Trophoblast cell (in vitro differentiated cells and primary cell): Measurements from ENCODE around the gene CTCF.

Source experiments
- DNase-seq, 2 donors: peaks; one replicate each; pipeline ENCODE4 v3.0.0-alpha.2; 2016
- H2AFZ ChIP-seq: 2 replicates; pipeline ENCODE4 v1.6.1; 2013; ENCODE audit warnings: low read length, moderate library complexity, mild to moderate bottlenecking; ENCODE audit not compliant: insufficient read depth, poor library complexity
- H2AK5ac ChIP-seq: 2 replicates; pipeline ENCODE4 v1.6.1; 2013; ENCODE audit warnings: mild to moderate bottlenecking, low read length
- H2BK120ac ChIP-seq: 2 replicates; pipeline ENCODE4 v1.6.1; 2013; ENCODE audit warnings: low read length, mild to moderate bottlenecking, moderate library complexity; ENCODE audit not compliant: insufficient read depth, poor library complexity
- H2BK12ac ChIP-seq: 2 replicates; pipeline ENCODE4 v1.6.1; 2013; ENCODE audit warnings: mild to moderate bottlenecking, low read length, moderate library complexity
- H2BK5ac ChIP-seq: 2 replicates; pipeline ENCODE4 v1.6.1; 2013; ENCODE audit warnings: low read length, low read depth, moderate library complexity, mild to moderate bottlenecking; ENCODE audit not compliant: poor library complexity
- H3K14ac ChIP-seq: 2 replicates; pipeline ENCODE4 v1.6.1; 2013; ENCODE audit warnings: mild to moderate bottlenecking, low read length
- H3K18ac ChIP-seq: 2 replicates; pipeline ENCODE4 v1.6.1; 2013; ENCODE audit warnings: mild to moderate bottlenecking, low read length
- H3K23ac ChIP-seq: 2 replicates; pipeline ENCODE4 v1.6.1; 2013; ENCODE audit warnings: low read length
- H3K27ac ChIP-seq: 2 replicates; pipeline ENCODE4 v1.5.1; 2013; ENCODE audit warnings: low read depth, mild to moderate bottlenecking, inconsistent platforms, low read length, moderate library complexity
- H3K27me3 ChIP-seq: 2 replicates; pipeline ENCODE4 v1.6.1; 2013; ENCODE audit warnings: inconsistent platforms, mild to moderate bottlenecking, low read length, moderate library complexity; ENCODE audit not compliant: insufficient read depth
- H3K36me3 ChIP-seq, 2 experiments: 1 replicate in 1 of 2; 2 replicates in 1 of 2; pipeline ENCODE4 v1.6.1; 2013; ENCODE audit warnings: low read length in 2 of 2, mild to moderate bottlenecking in 2 of 2, moderate library complexity in 1 of 2; ENCODE audit not compliant: insufficient read depth in 2 of 2, control insufficient read depth in 1 of 2
- H3K4ac ChIP-seq: 2 replicates; pipeline ENCODE4 v1.6.1; 2013; ENCODE audit warnings: low read depth, mild to moderate bottlenecking, low read length, moderate library complexity
- H3K4me1 ChIP-seq, 2 experiments: 1 replicate in 1 of 2; 2 replicates in 1 of 2; pipeline ENCODE4 v1.6.1; 2013; ENCODE audit warnings: low read length in 2 of 2, mild to moderate bottlenecking in 2 of 2, moderate library complexity in 1 of 2; ENCODE audit not compliant: insufficient read depth in 2 of 2, control insufficient read depth in 1 of 2
- H3K4me2 ChIP-seq: 2 replicates; pipeline ENCODE4 v1.6.1; 2013; ENCODE audit warnings: inconsistent platforms, mild to moderate bottlenecking, low read length, moderate library complexity
- H3K4me3 ChIP-seq: 2 replicates; pipeline ENCODE4 v1.5.1; 2013; ENCODE audit warnings: mild to moderate bottlenecking, low read depth, low read length, inconsistent platforms
- H3K79me1 ChIP-seq: one replicate; pipeline ENCODE4 v1.6.1; 2013; ENCODE audit warnings: low read length
- H3K79me2 ChIP-seq: 2 replicates; pipeline ENCODE4 v1.6.1; 2013; ENCODE audit warnings: low read length, mild to moderate bottlenecking; ENCODE audit not compliant: control insufficient read depth, insufficient read depth, poor library complexity
- H3K9ac ChIP-seq: 2 replicates; pipeline ENCODE4 v1.6.1; 2013; ENCODE audit warnings: mild to moderate bottlenecking, low read length
- H3K9me3 ChIP-seq: 2 replicates; pipeline ENCODE4 v1.6.1; 2013; ENCODE audit warnings: low read depth, mild to moderate bottlenecking, control low read depth, inconsistent platforms, low read length; ENCODE audit not compliant: insufficient read depth
- H4K12ac ChIP-seq: 2 replicates; pipeline ENCODE4 v1.6.1; 2013; ENCODE audit warnings: low read depth, mild to moderate bottlenecking, low read length, moderate library complexity
- H4K8ac ChIP-seq: 2 replicates; pipeline ENCODE4 v1.6.1; 2013; ENCODE audit warnings: low read depth, mild to moderate bottlenecking, low read length, moderate library complexity
- H4K91ac ChIP-seq: one replicate; pipeline ENCODE4 v1.6.1; 2013; ENCODE audit warnings: low read depth, mild to moderate bottlenecking, low read length, moderate library complexity
- WGBS: extraction: QIAGEN DNeasy Blood & Tissue Kit; methylation state at CpG from one replicate; pipeline ENCODE4 v1.1.7; 2013; ENCODE audit warnings: missing lambda C conversion rate; ENCODE audit not compliant: insufficient read length, insufficient coverage; ENCODE audit errors: extremely low coverage; 5-methylcytosine and 5-hydroxymethylcytosine counted together

The CTCF gene

DNA sequence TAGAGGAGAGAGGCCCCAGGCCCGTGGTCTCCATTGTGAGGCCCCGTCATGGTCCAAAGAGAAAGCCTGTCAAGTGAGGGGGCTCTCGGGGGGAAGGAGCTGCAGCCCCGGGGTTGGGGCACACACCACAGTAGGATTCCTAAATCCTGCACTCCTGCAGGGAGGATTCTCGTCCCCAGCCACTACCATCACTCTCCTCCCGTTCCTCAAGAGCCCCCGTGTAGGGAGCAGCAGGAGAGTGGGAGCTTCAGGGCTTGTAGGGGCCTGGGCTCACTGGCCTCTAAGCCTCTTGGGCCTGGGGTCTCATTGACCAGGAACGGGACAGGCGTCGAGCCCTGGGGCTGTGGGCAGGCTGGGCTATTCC, 105.1 kb downstream of the CTCF start:
- Histone ChIP-seq H4K8ac (peak overlapping the region; percentile 93), H3K9me3 (no peaks in the 10 kb centered on the region), H4K91ac (no peak overlapping the region), H3K18ac (no peak overlapping the region), H3K27me3 (no peaks in the 10 kb centered on the region), H3K36me3 (peaks cover 2 to 4% of the 10 kb centered on the region in 2 experiments), H3K23ac (no peak overlapping the region), H3K14ac (no peak overlapping the region), H2BK12ac (no peak overlapping the region), H3K4me3 (no peak overlapping the region), H3K9ac (no peak overlapping the region), H3K4me1 (peaks cover 11% of the 10 kb centered on the region in 2 experiments), H3K79me2 (peaks cover 3% of the 10 kb centered on the region), H2BK5ac (no peak overlapping the region), H2AFZ (no peak overlapping the region), H3K27ac (no peak overlapping the region), H4K12ac (no peak overlapping the region), H2BK120ac (no peak overlapping the region), H3K4ac (no peak overlapping the region), H3K79me1 (peaks cover 5% of the 10 kb centered on the region), H3K4me2 (peak overlapping the region; percentile 78), H2AK5ac (no peak overlapping the region)
- no peak for DNase-seq
- no CpG with 5 or more reads among the region's 10 CpGs for WGBS

DNA sequence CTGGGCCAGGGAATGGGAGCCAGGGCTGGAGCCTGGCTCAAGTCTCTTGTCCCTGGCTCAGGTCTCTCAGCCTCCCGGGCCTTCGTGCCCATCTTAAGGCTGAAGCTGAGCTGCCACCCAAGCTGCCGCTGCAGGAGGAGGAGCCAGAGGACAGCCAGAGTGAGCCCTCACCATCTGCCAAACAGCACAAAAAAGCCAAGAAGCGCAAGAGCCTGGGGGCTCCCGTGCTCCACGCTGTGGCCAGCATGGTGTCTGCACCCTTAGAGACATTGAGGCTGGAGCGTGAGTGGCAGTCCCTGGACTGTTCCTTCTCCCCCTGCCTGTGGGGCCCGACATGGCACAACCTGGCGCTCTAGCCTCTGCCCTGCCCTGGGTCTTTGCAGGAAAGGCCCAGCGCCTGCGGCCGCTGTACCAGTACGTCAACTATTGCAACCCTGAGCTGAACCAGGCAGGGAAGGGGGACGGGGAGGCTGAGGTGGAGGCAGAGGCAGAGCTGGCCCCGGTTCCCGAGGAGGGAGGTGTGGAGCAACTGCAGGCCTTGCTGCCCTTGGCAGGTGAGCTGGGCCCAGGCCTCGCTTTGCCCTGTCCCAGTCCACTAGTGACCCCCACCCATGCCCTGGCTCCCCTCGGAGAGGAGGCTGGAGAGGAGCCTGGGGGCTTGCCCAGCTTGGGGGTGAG, 105.6 kb downstream of the CTCF start:
- no peak overlapping the region for H3K27ac ChIP-seq
- no peak overlapping the region for H3K4me3 ChIP-seq
- H3K14ac ChIP-seq = no peak overlapping the region
- peaks cover 5% of the 10 kb centered on the region for H3K79me1 ChIP-seq
- H3K9me3 ChIP-seq = no peaks in the 10 kb centered on the region
- no peak overlapping the region for H2BK12ac ChIP-seq
- no peak overlapping the region for H2BK120ac ChIP-seq
- H3K79me2 ChIP-seq = peaks cover 3% of the 10 kb centered on the region
- no peak overlapping the region for H3K4me2 ChIP-seq
- H3K4me1 ChIP-seq = peaks cover 11% of the 10 kb centered on the region in 2 experiments
- peak; percentile 97 for DNase-seq
- H3K36me3 ChIP-seq = peaks cover 0 to 3% of the 10 kb centered on the region in 2 experiments
- H3K23ac ChIP-seq = no peak overlapping the region
- H3K9ac ChIP-seq = no peak overlapping the region
- no peak overlapping the region for H2AK5ac ChIP-seq
- H4K91ac ChIP-seq = no peak overlapping the region
- no peak overlapping the region for H3K18ac ChIP-seq
- H4K8ac ChIP-seq = no peak overlapping the region
- H4K12ac ChIP-seq = no peak overlapping the region
- H2AFZ ChIP-seq = no peak overlapping the region
- H2BK5ac ChIP-seq = no peak overlapping the region
- H3K4ac ChIP-seq = no peak overlapping the region
- no CpG with 5 or more reads among the region's 18 CpGs for WGBS
- no peaks in the 10 kb centered on the region for H3K27me3 ChIP-seq

DNA sequence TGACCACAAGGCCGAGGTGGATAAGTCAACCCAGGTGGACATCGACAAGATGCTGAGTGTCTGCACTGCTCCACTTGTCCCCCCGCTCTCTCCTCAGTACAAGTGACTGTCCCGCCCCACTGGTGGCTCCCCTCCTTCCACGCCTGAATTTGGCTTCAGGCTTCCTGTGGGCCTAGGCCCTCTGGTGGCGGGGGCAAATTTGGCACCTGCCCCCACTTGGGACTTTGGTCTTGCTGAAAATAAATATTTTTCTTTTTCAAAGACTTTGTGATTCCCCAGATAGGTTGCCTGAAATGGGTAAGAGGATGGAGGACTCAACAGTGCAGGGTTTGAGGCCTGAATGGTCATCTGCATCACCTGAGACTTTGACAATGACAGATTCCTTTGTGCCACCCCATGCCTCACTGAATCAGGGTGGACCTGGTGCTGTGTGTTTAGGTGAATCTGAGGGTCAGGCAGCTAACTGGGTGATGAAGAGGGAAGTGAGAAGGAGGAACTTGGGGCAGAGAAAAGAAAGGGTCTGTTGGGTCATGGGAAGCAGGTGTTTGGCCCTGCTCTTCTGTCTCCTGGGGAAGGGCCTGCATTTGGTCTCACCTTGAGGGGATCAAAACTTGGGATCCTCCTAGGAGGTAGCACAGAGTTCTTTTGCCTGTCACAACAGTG, 106.3 kb downstream of the CTCF start:
- H3K4me2 ChIP-seq = no peak overlapping the region
- no CpG with 5 or more reads among the region's 6 CpGs for WGBS
- no peak overlapping the region for H2AK5ac ChIP-seq

DNA sequence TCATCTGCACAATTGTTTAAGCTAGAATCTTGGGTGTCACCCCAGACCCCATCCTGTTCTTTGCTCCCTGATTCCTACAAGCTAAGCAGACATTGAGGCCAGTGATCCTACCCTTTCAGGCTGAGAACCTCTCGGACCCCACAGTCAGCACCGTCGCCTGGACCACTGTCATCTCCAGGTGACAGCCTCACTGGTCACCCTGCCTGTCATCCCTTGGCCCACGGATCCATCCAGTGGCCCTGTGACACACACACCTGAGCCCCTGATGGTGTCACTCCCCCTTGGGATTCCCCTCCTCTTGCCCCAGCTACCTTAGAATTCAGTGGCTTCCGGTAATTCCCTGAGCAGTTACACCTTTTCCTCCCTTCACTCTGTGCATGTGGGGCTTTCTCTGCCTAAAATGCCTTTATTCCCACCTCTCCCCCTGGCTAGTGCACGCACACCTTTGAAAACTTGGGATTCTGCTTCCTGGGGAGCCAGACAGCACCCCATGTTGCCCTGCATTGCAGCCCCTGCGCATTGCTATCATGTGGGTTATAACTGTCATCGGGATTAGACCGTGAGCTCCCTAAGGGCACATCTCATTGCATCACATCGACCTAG, 107.3 kb downstream of the CTCF start:
- H3K14ac ChIP-seq = no peak overlapping the region
- no peaks in the 10 kb centered on the region for H3K27me3 ChIP-seq
- H4K8ac ChIP-seq = no peak overlapping the region
- H4K12ac ChIP-seq = no peak overlapping the region
- H2AK5ac ChIP-seq = no peak overlapping the region
- WGBS = no CpG with 5 or more reads among the region's 10 CpGs
- H3K36me3 ChIP-seq = peaks cover 0 to 5% of the 10 kb centered on the region in 2 experiments
- no peak overlapping the region for H3K18ac ChIP-seq
- H3K4me3 ChIP-seq = no peak overlapping the region
- peaks cover 3% of the 10 kb centered on the region for H3K79me2 ChIP-seq
- DNase-seq = no peak
- H4K91ac ChIP-seq = no peak overlapping the region
- peaks cover 5% of the 10 kb centered on the region for H3K79me1 ChIP-seq
- no peak overlapping the region for H2BK120ac ChIP-seq
- H3K9ac ChIP-seq = no peak overlapping the region
- no peaks in the 10 kb centered on the region for H3K9me3 ChIP-seq
- H3K23ac ChIP-seq = no peak overlapping the region
- no peak overlapping the region for H2BK5ac ChIP-seq
- H3K27ac ChIP-seq = no peak overlapping the region
- peaks cover 11% of the 10 kb centered on the region in 2 experiments for H3K4me1 ChIP-seq
- H2AFZ ChIP-seq = no peak overlapping the region
- no peak overlapping the region for H3K4ac ChIP-seq
- no peak overlapping the region for H3K4me2 ChIP-seq
- H2BK12ac ChIP-seq = no peak overlapping the region

More for the DNA sequence above, 106.3 kb downstream of the CTCF start:
- H3K4ac ChIP-seq = no peak overlapping the region
- H2BK12ac ChIP-seq = no peak overlapping the region
- no peaks in the 10 kb centered on the region for H3K27me3 ChIP-seq
- H4K91ac ChIP-seq = no peak overlapping the region
- H3K14ac ChIP-seq = no peak overlapping the region
- H3K9me3 ChIP-seq = no peaks in the 10 kb centered on the region
- peaks cover 3% of the 10 kb centered on the region for H3K79me2 ChIP-seq
- H2BK5ac ChIP-seq = no peak overlapping the region
- no peak overlapping the region for H3K27ac ChIP-seq
- H2AFZ ChIP-seq = no peak overlapping the region
- peaks cover 5% of the 10 kb centered on the region for H3K79me1 ChIP-seq
- no peak overlapping the region for H4K8ac ChIP-seq
- no peak overlapping the region for H3K4me3 ChIP-seq
- no peak overlapping the region for H2BK120ac ChIP-seq
- no peaks in the 10 kb centered on the region for H3K36me3 ChIP-seq
- no peak overlapping the region for H4K12ac ChIP-seq
- H3K4me1 ChIP-seq = peaks cover 11% of the 10 kb centered on the region in 2 experiments
- no peak for DNase-seq
- H3K18ac ChIP-seq = no peak overlapping the region
- H3K9ac ChIP-seq = no peak overlapping the region
- no peak overlapping the region for H3K23ac ChIP-seq
